ENCODE data around the gene GATA2.
A peak's percentile ranks its signal among the peaks of the same experiment; 100 is the strongest.

The GATA2 gene

DNA sequence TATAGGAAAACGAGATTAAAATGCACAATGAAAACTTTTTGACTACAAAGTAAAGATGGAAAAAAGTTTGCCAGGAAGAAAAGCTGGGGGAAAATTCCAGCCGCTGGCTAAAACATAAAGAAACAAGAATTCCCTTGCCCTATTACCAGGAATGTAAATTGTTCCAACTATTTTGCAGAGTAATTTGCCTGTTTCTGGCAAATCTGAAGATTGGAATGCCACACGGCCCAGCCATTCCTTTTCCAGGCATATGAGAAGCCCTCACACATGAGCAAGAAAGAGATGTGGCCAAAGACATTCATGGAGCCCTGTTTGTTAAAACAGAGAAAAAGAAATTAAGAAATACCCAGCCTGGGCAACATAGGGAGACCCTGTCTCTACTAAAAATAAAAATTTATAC, 8.4 kb upstream of the GATA2 start:
- DNase-seq (ENCODE audit: low spot score): peak; percentile 4
- H3K4me3 ChIP-seq: no peak overlapping the region
- TF ChIP-seq, protein P1, sequence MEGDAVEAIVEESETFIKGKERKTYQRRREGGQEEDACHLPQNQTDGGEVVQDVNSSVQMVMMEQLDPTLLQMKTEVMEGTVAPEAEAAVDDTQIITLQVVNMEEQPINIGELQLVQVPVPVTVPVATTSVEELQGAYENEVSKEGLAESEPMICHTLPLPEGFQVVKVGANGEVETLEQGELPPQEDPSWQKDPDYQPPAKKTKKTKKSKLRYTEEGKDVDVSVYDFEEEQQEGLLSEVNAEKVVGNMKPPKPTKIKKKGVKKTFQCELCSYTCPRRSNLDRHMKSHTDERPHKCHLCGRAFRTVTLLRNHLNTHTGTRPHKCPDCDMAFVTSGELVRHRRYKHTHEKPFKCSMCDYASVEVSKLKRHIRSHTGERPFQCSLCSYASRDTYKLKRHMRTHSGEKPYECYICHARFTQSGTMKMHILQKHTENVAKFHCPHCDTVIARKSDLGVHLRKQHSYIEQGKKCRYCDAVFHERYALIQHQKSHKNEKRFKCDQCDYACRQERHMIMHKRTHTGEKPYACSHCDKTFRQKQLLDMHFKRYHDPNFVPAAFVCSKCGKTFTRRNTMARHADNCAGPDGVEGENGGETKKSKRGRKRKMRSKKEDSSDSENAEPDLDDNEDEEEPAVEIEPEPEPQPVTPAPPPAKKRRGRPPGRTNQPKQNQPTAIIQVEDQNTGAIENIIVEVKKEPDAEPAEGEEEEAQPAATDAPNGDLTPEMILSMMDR (IDR thresholded peaks at IDR 0.05): no peak

DNA sequence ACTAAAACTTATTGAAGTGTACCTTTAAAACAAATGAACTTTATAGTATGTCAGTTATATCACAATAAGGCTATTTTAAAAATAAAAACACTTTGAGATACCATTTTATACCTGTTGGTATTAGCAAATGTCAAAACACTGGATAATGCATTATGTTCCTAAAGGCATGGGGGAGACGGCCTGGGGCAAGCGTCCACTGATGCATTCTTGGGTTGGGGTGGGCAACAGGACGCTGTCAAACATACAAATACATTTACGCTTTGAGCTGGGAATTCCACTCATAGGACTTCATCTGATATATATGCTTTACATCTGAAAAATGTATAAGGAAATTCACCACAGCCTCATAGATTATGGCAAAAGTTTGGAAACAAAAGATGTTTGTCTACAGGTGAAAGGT, 7.6 kb upstream of the GATA2 start:
- TF ChIP-seq, protein P1 (IDR thresholded peaks at IDR 0.05): no peak

More for the DNA sequence above, 8.4 kb upstream of the GATA2 start:
- H3K27ac ChIP-seq: no peak overlapping the region

DNA sequence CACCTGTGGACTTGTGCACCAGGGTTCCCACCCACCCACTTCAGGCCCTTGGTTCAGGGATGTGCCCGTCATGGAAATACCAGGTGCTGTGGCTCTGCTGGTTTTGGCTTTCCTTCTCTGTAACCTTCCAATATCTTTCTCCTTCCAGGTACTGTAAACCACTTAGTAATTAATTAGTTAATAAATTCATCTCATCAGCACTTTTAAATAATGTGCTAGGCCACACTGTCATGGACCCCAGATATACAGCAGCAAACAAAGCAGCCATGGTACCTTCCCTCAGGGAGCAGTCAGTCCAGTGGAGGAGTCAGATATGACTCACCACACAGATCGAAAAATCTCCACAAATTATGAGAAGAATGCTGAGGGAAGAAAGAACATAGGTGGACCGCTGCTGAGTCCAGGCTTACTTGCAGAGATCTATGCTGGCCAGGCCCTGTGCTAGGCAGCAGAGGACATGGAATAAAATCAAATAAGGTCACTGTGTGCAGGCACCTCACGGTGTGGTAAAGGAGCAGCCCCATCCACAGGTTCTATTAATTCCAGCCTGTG, 6.8 kb upstream of the GATA2 start:
- TF ChIP-seq, protein P1 (IDR thresholded peaks at IDR 0.05): no peak
- H3K27ac ChIP-seq: no peak overlapping the region
- peak; percentile 24 for DNase-seq (ENCODE audit: low spot score)
- H3K4me3 ChIP-seq: no peak overlapping the region

More for the DNA sequence above, 7.6 kb upstream of the GATA2 start:
- Histone ChIP-seq H3K27ac (no peak overlapping the region), H3K4me3 (no peak overlapping the region)
- peak; percentile 16 for DNase-seq (ENCODE audit: low spot score)

DNA sequence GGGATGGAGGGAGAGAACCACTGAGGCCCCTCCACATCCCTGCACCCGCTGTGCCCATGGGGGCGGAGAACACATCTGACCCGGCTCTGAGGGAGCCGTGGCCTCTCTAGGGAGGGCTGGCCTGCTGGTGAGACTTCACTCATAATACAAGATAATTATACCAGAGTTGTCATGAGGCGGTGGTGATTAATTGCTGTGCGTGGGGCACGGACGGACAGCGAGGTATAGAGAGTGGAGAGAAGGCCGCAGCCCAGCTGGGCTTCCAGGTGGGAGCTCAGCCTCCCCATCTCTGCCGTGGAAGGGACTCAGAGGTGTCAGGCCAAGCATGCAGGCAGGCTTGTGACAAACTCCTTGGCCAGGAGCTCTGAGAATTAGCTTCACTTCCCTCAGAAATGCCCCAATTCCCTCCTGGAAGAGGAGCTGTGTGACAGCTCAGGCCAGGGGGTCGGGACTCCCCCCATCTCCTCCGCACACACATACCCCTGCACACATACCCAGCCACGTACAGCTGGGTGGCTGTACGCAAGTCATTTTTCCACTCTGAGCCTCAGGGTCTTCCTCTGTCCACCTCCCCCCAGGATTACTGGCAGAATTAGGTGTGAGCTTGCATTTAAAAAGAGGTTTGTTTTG, 6.0 kb upstream of the GATA2 start:
- Histone ChIP-seq H3K27ac (no peak overlapping the region), H3K4me3 (no peak overlapping the region)
- DNase-seq (ENCODE audit: low spot score): no peak
- TF ChIP-seq, protein P1 (IDR thresholded peaks at IDR 0.05): no peak

DNA sequence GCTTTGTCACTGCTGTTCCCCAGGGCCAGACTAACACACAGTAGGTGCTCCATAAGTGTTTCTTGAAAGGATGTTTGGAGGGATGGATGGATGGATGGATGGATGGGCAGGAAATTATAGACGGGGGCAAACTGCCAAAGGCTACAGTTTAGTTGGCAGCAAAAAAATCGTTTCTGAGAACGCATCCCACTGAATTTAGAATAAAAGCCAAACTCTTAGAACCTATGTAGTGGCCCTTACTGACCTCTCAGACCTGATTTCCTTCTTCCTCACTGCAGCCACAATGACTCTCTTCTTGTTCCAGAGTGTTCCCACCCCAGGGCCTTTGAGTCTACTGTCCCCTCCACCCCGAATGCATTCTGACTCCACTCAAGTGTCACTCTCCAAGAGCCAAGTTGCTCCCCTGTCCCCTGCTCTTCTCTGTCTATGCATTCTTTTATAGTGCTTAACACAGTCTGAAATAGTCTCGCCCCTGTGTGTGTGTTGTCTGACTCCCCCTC, 5.2 kb upstream of the GATA2 start:
- no peak overlapping the region for H3K27ac ChIP-seq
- no peak for DNase-seq (ENCODE audit: low spot score)
- peak overlapping the region; percentile 78 for H3K4me3 ChIP-seq
- TF ChIP-seq, protein P1 (IDR thresholded peaks at IDR 0.05): no peak

DNA sequence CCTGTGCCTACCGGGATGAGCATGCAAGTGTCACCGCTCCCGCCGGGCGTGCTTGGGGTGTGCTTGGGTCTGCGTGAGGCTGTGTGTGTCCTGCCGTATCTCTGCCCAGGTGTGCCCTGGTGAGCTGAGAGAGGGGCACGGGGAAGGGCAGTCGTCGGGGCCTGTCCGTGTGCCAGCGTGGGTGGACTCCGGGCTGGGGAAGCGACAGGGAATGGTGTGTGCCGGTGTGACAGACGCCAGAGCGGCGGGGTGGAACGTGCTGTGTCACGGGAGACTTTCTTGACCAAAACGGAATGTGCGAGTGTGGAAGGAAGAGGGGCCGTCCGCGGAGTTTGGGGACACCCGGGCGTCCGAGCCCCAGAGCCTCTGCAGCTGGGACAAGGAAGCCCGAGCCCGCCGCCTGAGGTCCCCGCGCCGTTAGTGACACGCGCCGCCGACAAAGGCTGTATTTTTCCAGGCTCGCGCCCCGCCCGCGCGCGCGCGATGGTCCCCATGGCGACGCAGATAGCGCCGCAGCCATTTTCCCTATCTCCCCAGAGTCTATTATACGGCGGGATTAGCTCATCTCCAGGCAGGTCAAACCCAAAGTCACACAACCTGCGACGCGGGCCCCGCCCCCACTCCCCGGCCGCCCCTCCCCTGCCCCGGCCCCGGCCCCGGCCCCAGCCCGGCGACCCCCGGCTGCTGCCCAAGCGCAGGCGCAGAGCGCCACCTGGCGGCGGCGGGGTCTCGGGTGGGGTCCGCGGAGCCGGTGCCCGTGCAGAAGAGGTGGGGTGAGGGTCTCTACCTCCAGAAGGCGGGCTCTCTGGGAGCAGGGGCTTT, 4.5 kb upstream of the GATA2 start:
- TF ChIP-seq, protein P1 (IDR thresholded peaks at IDR 0.05): peak; percentile 82
- H3K4me3 ChIP-seq: peak overlapping the region; percentile 78
- peak; percentile 66 for DNase-seq (ENCODE audit: low spot score)
- no peak overlapping the region for H3K27ac ChIP-seq

Data from coronary artery (tissue), 2 donors.